Calu3 (cell line): ENCODE results near the gene EHF. TPM values are rescaled to one million over a fixed set of nuclear protein-coding genes. Genes with fewer than 3 reads are reported as not detected.

Experiments used
- BruUV-seq: library from RNA; stranded (reverse); fragments of 400-500 nt; replicated peaks from 2 replicates; lab custom pipeline; 2021; lab: Mats Ljungman, UMichigan
- CTCF ChIA-PET: fragments of 300-600 bp; sonication (Branson Sonifier 250); formaldehyde crosslinking; loops from one replicate; lab custom pipeline; 2022; ENCODE audit warnings: antibody characterized with exemption; lab: Charles Lee
- DNase-seq: peaks from one replicate; pipeline ENCODE4 v3.0.0; 2022
- H3K27ac Mint-ChIP-seq: one replicate; pipeline ENCODE4 v1.8.0; 2022; ENCODE audit warnings: mixed read lengths; ENCODE audit not compliant: unreplicated experiment
- H3K27me3 Mint-ChIP-seq: one replicate; pipeline ENCODE4 v1.8.0; 2022; ENCODE audit warnings: mixed read lengths; ENCODE audit not compliant: unreplicated experiment
- H3K36me3 Mint-ChIP-seq: one replicate; pipeline ENCODE4 v1.8.0; 2022; ENCODE audit warnings: mild to moderate bottlenecking, moderate library complexity, mixed read lengths; ENCODE audit not compliant: insufficient read depth, unreplicated experiment
- H3K4me1 Mint-ChIP-seq: one replicate; pipeline ENCODE4 v1.8.0; 2022; ENCODE audit warnings: mild to moderate bottlenecking, low read depth, mixed read lengths; ENCODE audit not compliant: unreplicated experiment
- H3K4me3 Mint-ChIP-seq: one replicate; pipeline ENCODE4 v1.8.0; 2022; ENCODE audit warnings: mild to moderate bottlenecking, low read depth, moderate library complexity, mixed read lengths; ENCODE audit not compliant: unreplicated experiment
- H3K9me3 Mint-ChIP-seq: one replicate; pipeline ENCODE4 v1.8.0; 2022; ENCODE audit warnings: low read depth, mixed read lengths; ENCODE audit not compliant: unreplicated experiment
- intact Hi-C: fragments of 100-400 bp; cut with micrococcal nuclease; formaldehyde crosslinking; loops from one replicate; pipeline ENCODE4 v1.10.0; 2022; ENCODE audit not compliant: unreplicated experiment
- total RNA-seq: library from RNA; stranded (reverse); gene quantifications from 2 replicates; pipeline ENCODE4 v1.2.3, GENCODE V29; 2022
- TF ChIP-seq, protein P1 (sequence below): fragments of 200-600 bp; IDR thresholded peaks from one replicate; pipeline ENCODE4 v1.8.0; 2022; ENCODE audit warnings: antibody characterized with exemption; ENCODE audit not compliant: unreplicated experiment

Gene EHF
- total RNA-seq, 1 experiment from 2014 or later, result 286 TPM

DNA sequence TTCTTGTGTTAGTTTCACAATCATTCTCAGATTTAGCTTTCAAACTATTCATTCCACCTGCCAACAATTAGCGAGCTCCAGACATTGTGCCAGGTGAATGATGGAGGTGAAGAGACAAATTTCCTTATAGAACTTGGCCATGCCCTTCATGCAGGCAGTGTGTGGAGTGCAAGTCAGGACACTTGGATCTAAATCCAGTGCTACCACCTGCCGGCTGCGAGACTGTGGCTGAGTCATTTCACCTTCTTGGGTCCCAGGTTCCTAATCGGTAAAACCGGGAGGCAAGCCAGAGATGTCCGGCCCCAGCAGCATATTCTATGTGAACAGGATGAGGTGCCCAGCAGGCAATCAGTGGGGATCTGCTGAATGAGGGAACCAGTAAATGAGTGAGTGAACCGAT is 18.6 kb upstream of the EHF start:
- DNase-seq, result peak; percentile 66
- Mint-ChIP-seq H3K36me3 (peaks cover 36% of the 10 kb centered on the region), H3K4me1 (peaks cover 85% of the 10 kb centered on the region), H3K9me3 (no peaks in the 10 kb centered on the region), H3K27ac (peak overlapping the region; percentile 81), H3K27me3 (no peaks in the 10 kb centered on the region), H3K4me3 (peak overlapping the region; percentile 51)
- no TSS peak for BruUV-seq
- intact Hi-C loops, result loop anchor here (2.0 to 5.0 kb wide), 3 partner anchors 15 to 225 kb away; no protein-coding TSS in a partner anchor
- TF ChIP-seq, protein P1, sequence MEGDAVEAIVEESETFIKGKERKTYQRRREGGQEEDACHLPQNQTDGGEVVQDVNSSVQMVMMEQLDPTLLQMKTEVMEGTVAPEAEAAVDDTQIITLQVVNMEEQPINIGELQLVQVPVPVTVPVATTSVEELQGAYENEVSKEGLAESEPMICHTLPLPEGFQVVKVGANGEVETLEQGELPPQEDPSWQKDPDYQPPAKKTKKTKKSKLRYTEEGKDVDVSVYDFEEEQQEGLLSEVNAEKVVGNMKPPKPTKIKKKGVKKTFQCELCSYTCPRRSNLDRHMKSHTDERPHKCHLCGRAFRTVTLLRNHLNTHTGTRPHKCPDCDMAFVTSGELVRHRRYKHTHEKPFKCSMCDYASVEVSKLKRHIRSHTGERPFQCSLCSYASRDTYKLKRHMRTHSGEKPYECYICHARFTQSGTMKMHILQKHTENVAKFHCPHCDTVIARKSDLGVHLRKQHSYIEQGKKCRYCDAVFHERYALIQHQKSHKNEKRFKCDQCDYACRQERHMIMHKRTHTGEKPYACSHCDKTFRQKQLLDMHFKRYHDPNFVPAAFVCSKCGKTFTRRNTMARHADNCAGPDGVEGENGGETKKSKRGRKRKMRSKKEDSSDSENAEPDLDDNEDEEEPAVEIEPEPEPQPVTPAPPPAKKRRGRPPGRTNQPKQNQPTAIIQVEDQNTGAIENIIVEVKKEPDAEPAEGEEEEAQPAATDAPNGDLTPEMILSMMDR, result no peak
- CTCF ChIA-PET, result interaction anchor here (1.6 to 2.0 kb wide), 2 partner anchors 41 to 52 kb away, joined by 3 to 11 read pairs; no protein-coding TSS in a partner anchor

DNA sequence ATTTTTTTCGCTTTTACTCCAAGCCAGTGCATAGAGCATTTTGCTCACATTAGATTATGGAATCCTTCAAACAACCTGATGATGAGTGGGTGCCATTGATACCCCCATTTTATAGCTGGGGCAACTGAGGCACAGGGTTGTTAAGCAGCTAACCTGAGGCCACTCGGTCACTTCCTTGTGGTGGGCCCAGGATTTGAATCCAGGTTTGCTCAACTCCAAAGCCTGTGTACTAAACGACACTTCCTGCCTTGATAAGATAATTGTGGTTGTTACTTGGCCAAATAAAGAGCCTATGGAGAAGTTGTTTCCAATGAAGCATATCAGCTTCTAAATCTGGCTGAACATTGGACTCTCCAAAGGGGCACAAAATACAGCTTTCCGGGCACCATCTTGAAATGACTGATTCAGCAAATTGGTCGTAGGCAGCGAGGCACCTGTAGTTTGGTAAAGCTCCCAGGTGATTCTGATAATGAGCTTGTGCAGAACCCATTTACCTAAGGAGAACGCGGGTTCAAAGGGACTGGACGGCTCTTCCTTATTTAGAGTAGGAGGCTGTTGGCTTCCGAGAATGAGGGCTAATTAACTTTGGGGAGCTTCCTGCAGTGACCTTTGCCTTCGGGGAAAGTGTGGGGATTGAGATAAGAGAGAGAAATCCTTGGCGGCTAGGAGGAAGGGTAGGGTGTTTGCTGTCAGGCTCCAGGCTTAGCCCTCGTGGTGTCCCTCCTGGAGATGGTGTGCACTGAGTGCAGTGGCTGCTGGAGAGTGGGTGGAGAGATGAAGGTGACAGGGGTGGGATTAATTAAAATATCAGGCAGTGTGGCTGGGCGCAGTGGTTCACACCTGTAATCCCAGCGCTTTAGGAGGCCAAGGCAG is 17.5 kb upstream of the EHF start:
- BruUV-seq, result no TSS peak
- Mint-ChIP-seq H3K36me3 (peaks cover 36% of the 10 kb centered on the region), H3K4me1 (peaks cover 74% of the 10 kb centered on the region), H3K9me3 (no peaks in the 10 kb centered on the region), H3K27ac (peak overlapping the region; percentile 81), H3K27me3 (no peaks in the 10 kb centered on the region), H3K4me3 (peak overlapping the region; percentile 51)
- peak; percentile 49 for DNase-seq
- intact Hi-C loops, result loop anchor here (2.0 to 5.0 kb wide), 4 partner anchors 17 to 224 kb away; partner anchors contain the start of gene EHF
- TF ChIP-seq, protein P1, result no peak
- CTCF ChIA-PET, result interaction anchor here (0.6 to 1.7 kb wide), 4 partner anchors 16 to 572 kb away, joined by 3 to 9 read pairs (median 4); partner anchors contain the start of gene EHF

DNA sequence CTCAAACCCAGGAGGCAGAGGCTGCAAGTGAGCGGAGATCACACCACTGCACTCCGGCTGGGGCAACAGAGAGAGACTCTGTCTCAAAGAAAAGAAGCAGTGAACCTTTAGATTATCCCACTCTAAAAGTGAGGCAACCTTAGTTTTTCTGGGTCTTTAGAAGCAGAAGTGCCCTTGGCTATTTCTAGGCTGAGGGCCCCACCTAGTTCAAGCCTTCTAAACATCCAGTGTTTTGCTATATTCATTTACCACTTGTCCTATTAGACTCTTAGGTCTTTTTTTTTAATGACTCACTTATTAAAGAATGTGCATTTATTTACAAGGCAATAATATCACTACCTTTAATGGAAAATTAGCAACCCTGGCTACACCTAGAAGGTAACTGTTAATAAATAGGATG is 16.7 kb upstream of the EHF start:
- H3K4me1 Mint-ChIP-seq, result peaks cover 79% of the 10 kb centered on the region
- peak overlapping the region; percentile 81 for H3K27ac Mint-ChIP-seq
- peak overlapping the region; percentile 51 for H3K4me3 Mint-ChIP-seq
- CTCF ChIA-PET, result interaction anchor here (0.6 to 1.7 kb wide), 3 partner anchors 17 to 571 kb away, joined by 3 to 9 read pairs (median 4); partner anchors contain the start of gene EHF
- H3K27me3 Mint-ChIP-seq, result no peaks in the 10 kb centered on the region
- H3K36me3 Mint-ChIP-seq, result peaks cover 36% of the 10 kb centered on the region
- no TSS peak for BruUV-seq
- no peaks in the 10 kb centered on the region for H3K9me3 Mint-ChIP-seq
- intact Hi-C loops, result loop anchor here (2.0 to 5.0 kb wide), 3 partner anchors 17 to 223 kb away; partner anchors contain the start of gene EHF
- TF ChIP-seq, protein P1, result no peak
- DNase-seq, result no peak

DNA sequence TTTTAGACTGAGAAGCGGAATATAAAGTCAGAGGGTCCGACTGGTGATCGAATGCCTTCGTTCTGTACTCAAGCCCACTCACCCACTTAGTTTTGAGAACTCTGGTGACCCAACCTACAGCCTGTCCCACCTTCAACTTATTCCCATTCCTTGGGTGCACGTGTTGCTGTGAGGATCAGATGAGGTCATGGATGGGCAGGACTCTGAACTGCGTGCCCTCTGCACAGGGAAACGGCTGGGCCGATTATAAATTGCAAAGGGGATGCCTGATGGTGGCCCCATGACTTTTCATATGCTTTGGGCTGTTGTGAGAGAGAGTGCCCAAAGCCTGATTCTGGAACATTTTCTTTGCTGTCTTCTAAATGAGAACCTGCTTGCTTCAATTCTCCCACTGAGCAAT is 16.0 kb upstream of the EHF start:
- Mint-ChIP-seq H3K9me3 (no peaks in the 10 kb centered on the region), H3K27ac (peak overlapping the region; percentile 81), H3K4me3 (no peak overlapping the region), H3K27me3 (no peaks in the 10 kb centered on the region), H3K36me3 (peaks cover 29% of the 10 kb centered on the region), H3K4me1 (peaks cover 79% of the 10 kb centered on the region)
- TF ChIP-seq, protein P1, result no peak
- DNase-seq, result no peak
- CTCF ChIA-PET, result no interaction called here
- intact Hi-C loops, result loop anchor here (2.0 to 5.0 kb wide), 3 partner anchors 16 to 222 kb away; partner anchors contain the start of gene EHF
- BruUV-seq, result no TSS peak
